Epithelial cell of esophagus (primary cell): ENCODE results near the gene SESN2.

ENCODE experiments used
- DNase-seq: peaks from one replicate; pipeline ENCODE4 v3.0.0; 2010; ENCODE audit warnings: low read depth
- H3K4me3 ChIP-seq: 2 replicates; pipeline ENCODE4 v1.5.1; 2011; ENCODE audit warnings: mild to moderate bottlenecking, low read length, control low read depth
- CTCF ChIP-seq: IDR thresholded peaks from 2 replicates; pipeline ENCODE4 v1.5.1; 2011; ENCODE audit warnings: low read depth, mild to moderate bottlenecking, low read length, control low read depth, inconsistent platforms; ENCODE audit not compliant: insufficient read depth; ENCODE audit errors: missing control alignments

Gene SESN2

DNA sequence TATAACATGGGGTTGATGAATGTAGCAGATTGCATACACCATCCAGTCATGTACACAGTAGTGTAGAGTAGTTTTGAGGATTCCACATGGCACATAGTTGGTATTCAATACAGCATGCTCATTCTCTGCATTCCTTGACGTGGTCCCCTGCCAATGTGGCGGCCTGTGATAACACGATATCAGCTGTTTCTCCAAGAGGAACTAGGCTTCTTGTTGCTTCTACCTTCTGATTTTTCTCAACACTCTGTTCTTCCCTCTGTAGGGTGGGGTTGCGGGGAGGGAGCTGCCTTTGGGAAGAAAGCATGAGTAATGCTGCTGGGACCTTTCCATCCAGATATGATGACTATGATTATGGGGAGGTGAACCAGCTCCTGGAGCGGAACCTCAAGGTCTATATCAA is 19.4 kb downstream of the SESN2 start:
- TF ChIP-seq CTCF, result no peak
- no peak for DNase-seq
- no peak overlapping the region for H3K4me3 ChIP-seq

DNA sequence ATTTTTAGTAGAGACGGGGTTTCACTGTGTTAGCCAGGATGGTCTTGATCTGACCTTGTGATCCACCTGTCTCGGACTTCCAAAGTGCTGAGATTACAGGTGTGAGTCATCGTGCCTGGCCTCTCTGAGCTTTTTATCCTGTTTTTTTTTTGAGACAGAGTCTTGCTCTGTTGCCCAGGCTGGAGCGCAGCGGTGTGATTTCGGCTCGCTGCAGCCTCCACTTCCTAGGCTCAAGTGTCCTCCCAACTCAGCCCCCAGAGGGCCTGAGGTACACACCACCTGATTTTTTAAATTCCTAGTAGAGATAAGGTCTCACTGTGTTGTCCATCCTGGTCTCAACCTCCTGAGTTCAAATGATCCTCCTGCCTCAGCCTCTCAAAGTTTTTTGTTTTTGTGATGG is 20.4 kb downstream of the SESN2 start:
- no peak overlapping the region for H3K4me3 ChIP-seq
- no peak for TF ChIP-seq CTCF
- no peak for DNase-seq

- no peak overlapping the region for H3K4me3 ChIP-seq
- DNase-seq, result no peak
- TF ChIP-seq CTCF, result no peak
Observed at GRCh38 chr1:28280501-28280900, 21.2 kb downstream of the SESN2 start.

- no peak overlapping the region for H3K4me3 ChIP-seq
- TF ChIP-seq CTCF, result no peak
- DNase-seq, result no peak
Observed at GRCh38 chr1:28280977-28281381, 21.7 kb downstream of the SESN2 start.

DNA sequence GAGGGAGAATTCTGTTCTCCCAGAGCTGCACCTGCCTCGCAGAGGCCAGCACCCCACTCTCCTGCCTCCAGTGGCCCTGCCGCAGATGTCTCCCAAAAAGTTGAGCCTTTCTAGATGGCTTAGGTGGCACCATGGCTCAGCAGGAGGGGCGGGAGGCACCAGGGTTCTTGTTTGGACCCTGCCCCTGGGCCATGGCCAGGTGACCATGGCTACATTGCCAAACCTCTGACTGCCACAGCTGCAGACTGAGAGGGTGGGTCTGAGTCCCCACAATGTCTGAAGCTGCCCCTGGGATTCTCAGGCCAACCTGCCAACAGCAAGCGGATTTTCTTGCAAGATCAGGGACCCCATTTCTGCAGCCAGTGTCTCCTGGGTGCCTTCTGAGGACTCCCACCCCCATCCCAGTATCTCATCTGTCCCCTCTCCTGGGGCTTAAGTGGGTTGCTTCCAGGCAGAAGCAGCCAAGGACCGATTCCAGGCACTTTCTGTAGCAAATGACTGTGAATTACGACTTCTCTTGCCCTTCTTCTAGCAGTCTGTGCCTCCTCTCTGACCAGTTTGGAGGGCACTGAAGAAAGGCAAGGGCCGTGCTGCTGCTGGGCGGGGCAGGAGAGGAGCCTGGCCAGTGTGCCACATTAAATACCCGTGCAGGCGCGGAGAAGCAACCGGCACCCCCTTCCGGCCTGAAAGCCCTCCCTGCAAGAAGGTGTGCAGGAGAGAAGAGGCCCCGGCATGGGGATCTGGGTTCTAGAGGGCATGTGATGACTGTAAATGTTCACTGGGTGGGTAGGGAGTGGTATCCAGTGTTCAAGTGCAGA is 22.5 kb downstream of the SESN2 start:
- TF ChIP-seq CTCF, result no peak
- DNase-seq, result no peak
- H3K4me3 ChIP-seq, result no peak overlapping the region

DNA sequence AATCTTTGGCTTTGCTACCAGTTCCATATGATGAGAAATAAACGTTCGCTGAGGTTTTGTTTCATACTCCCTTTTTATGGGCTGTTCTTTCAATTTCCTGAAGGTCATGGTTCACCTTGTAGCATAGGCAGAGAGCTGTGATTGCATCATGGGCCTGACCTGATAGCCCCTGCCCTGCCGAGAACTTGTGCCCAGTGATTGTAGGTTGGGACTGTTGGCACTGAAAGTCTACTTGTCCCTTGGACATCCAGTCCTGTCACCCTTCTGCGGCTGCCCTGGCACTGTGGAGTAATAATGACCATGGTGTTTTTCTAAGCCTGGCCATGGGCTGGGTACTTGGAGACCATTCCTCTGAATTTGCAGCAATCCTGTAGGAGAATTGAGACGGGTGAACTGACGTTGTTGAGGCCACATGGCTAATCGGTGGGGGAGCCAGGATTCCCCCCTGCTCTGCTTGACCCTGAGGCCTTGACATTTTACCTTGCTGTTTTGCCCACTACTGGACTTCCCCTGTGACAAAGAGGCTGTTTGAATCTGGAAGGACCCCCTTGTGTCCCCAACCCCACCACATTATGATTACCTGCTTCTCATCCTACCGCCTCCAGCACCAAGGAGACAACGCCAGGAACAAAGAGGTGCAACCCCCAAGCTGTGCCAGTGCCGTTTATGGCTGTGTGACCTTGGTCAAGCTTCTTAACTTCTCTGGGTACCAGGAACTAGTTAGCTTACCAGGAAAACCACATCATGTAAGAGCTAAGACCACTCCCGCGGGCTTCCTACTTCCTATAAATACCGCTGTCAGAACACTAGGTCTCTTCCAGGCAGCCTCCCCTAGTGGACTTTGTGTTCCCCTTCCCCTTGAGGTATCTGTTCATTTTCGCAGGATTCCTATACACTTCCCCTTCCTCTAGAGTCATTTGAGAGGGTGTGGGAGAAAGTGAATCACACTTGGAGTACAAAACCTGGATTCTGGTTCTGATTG is 23.4 kb downstream of the SESN2 start:
- no peak for TF ChIP-seq CTCF
- no peak for DNase-seq
- no peak overlapping the region for H3K4me3 ChIP-seq
